Ascending aorta (tissue), 2 donors: Measurements from ENCODE around the gene RPS6KC1. TPM values are rescaled to one million over a fixed set of nuclear protein-coding genes. Genes with fewer than 3 reads are reported as not detected.
"Not testable (repeated sequence)": the region's sequence is repeated elsewhere in the genome, so short reads cannot be mapped to it uniquely, and the experiment has no call there.

ENCODE experiments used
- DNase-seq, 2 donors: peaks; one replicate each; pipeline ENCODE4 v3.0.0-alpha.2; 2019; ENCODE audit warnings: low spot score in 2 of 2
- H3K27ac ChIP-seq, 2 donors: fragments of 200-600 bp; sonication (generic); one replicate each; pipeline ENCODE4 v1.5.1; 2016 to 2017; ENCODE audit warnings: mild to moderate bottlenecking in 1 of 2
- H3K27me3 ChIP-seq: fragments of 200-600 bp; sonication (generic); one replicate; pipeline ENCODE4 v1.5.1; 2017
- H3K36me3 ChIP-seq, 2 donors: fragments of 200-600 bp; sonication (generic); one replicate each; pipeline ENCODE4 v1.5.1; 2016
- H3K4me1 ChIP-seq, 2 donors: fragments of 200-600 bp; sonication (generic); one replicate each; pipeline ENCODE4 v1.5.1; 2016 to 2017; ENCODE audit warnings: mild to moderate bottlenecking in 1 of 2
- H3K4me3 ChIP-seq, 2 donors: fragments of 200-600 bp; sonication (generic); one replicate each; pipeline ENCODE4 v1.5.1; 2016 to 2017; ENCODE audit warnings: mild to moderate bottlenecking in 1 of 2
- H3K9me3 ChIP-seq, 2 donors: fragments of 200-600 bp; sonication (generic); one replicate each; pipeline ENCODE4 v1.5.1; 2016
- CTCF ChIP-seq, 3 experiments: fragments of 200-600 bp in 2 of 3; fragments of 450-650 bp in 1 of 3; sonication (generic) in 2 of 3; IDR thresholded peaks; one replicate each; pipeline ENCODE4 v1.5.1; 2016 to 2019; ENCODE audit warnings: antibody characterized with exemption in 3 of 3, mild to moderate bottlenecking in 1 of 3, moderate library complexity in 1 of 3
- intact Hi-C: fragments of 100-400 bp; cut with DNase I; formaldehyde crosslinking; loops from one replicate; pipeline ENCODE4 v1.15.1; 2023
- total RNA-seq: library from RNA; depleted of rRNA; stranded (reverse); fragments of >200 nt; gene quantifications from one replicate; pipeline ENCODE4 v1.1.0, GENCODE V29; 2016

The RPS6KC1 gene
- total RNA-seq, 1 donor from 2014 or later = 21.0 TPM

GRCh38 chr1:213194855-213195254 lies 143.8 kb downstream of the RPS6KC1 start:
- H3K9me3 ChIP-seq = peaks cover 7 to 28% of the 10 kb centered on the region in 2 donors
- DNase-seq = no peak
- H3K4me1 ChIP-seq = no peaks in the 10 kb centered on the region
- intact Hi-C loops = no loop called here
- H3K36me3 ChIP-seq = peaks cover 0 to 19% of the 10 kb centered on the region in 2 donors
- H3K27me3 ChIP-seq = no peaks in the 10 kb centered on the region
- TF ChIP-seq CTCF (IDR thresholded peaks at IDR 0.05) = no peak
- H3K27ac ChIP-seq = no peak overlapping the region
- H3K4me3 ChIP-seq = no peak overlapping the region

GRCh38 chr1:213196328-213197054 lies 145.4 kb downstream of the RPS6KC1 start:
- H3K27me3 ChIP-seq, H3K4me1 ChIP-seq, DNase-seq, intact Hi-C loops, H3K4me3 ChIP-seq, H3K27ac ChIP-seq: not testable (repeated sequence)
- Histone ChIP-seq H3K36me3 (peaks cover 0 to 18% of the 10 kb centered on the region in 2 donors), H3K9me3 (peaks cover 0 to 16% of the 10 kb centered on the region in 2 donors)

GRCh38 chr1:213200630-213201029 lies 149.6 kb downstream of the RPS6KC1 start:
- TF ChIP-seq CTCF (IDR thresholded peaks at IDR 0.05) = no peak

GRCh38 chr1:213201380-213202155 lies 150.5 kb downstream of the RPS6KC1 start:
- Histone ChIP-seq H3K4me1 (no peaks in the 10 kb centered on the region), H3K36me3 (peaks cover 0 to 21% of the 10 kb centered on the region in 2 donors), H3K9me3 (peaks cover 0 to 13% of the 10 kb centered on the region in 2 donors), H3K27ac (no peak overlapping the region), H3K4me3 (no peak overlapping the region), H3K27me3 (no peaks in the 10 kb centered on the region)
- DNase-seq = no peak
- no peak for TF ChIP-seq CTCF (IDR thresholded peaks at IDR 0.05)
- intact Hi-C loops = no loop called here

More at GRCh38 chr1:213200630-213201029, 149.6 kb downstream of the RPS6KC1 start:
- H3K27ac ChIP-seq = no peak overlapping the region
- no peaks in the 10 kb centered on the region for H3K27me3 ChIP-seq
- H3K4me3 ChIP-seq = no peak overlapping the region
- intact Hi-C loops = no loop called here
- no peak for DNase-seq
- peaks cover 0 to 19% of the 10 kb centered on the region in 2 donors for H3K36me3 ChIP-seq
- H3K4me1 ChIP-seq = no peaks in the 10 kb centered on the region
- H3K9me3 ChIP-seq = peaks cover 0 to 13% of the 10 kb centered on the region in 2 donors

- Histone ChIP-seq H3K4me1 (no peaks in the 10 kb centered on the region), H3K4me3 (no peak overlapping the region), H3K9me3 (no peaks in the 10 kb centered on the region), H3K27ac (no peak overlapping the region), H3K27me3 (no peaks in the 10 kb centered on the region), H3K36me3 (peaks cover 15 to 40% of the 10 kb centered on the region in 2 donors)
- TF ChIP-seq CTCF (IDR thresholded peaks at IDR 0.05) = no peak
- intact Hi-C loops = no loop called here
- no peak for DNase-seq
These were observed 160.2 kb downstream of the RPS6KC1 start for GRCh38 chr1:213211201-213211600.

- intact Hi-C loops, DNase-seq: not testable (repeated sequence)
These were observed 168.0 kb downstream of the RPS6KC1 start for GRCh38 chr1:213219076-213219475.

More at GRCh38 chr1:213219076-213219475, 168.0 kb downstream of the RPS6KC1 start:
- H3K27ac ChIP-seq, H3K9me3 ChIP-seq, H3K4me1 ChIP-seq, H3K4me3 ChIP-seq, H3K36me3 ChIP-seq, H3K27me3 ChIP-seq: not testable (repeated sequence)
